T-helper 22 cell (primary cell): ENCODE results near the gene ZNRF3.

Experiments used
- DNase-seq: peaks from one replicate; pipeline ENCODE4 v3.0.0-alpha.2; 2020; ENCODE audit warnings: low read depth

ZNRF3 gene

DNA sequence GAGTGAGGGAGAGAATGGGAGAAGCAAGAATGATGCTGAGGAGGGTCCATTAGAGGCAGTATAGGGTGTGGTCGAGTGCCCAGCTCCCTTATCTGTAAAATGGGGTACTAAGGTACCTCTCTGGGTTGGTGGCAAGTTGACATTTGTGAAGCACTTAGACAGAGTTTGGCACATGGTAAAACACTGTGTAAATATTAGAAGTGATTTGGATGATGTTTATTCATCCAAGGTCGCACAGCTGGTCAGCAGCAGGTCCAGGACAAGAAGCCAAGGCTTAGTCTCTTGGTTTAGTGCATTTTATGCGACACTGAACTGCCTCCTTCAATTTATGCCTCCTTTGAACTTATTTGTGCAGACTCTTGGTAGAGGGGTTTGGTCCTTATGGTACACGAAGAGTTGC is 208.9 kb downstream of the ZNRF3 start:
- no peak for DNase-seq

- DNase-seq = no peak
Observed at GRCh38 chr22:29093030-29093429, 209.7 kb downstream of the ZNRF3 start.

- DNase-seq = no peak
Observed at GRCh38 chr22:29093501-29094300, 210.3 kb downstream of the ZNRF3 start.

- no peak for DNase-seq
Observed at GRCh38 chr22:29095459-29095858, 212.1 kb downstream of the ZNRF3 start.

DNA sequence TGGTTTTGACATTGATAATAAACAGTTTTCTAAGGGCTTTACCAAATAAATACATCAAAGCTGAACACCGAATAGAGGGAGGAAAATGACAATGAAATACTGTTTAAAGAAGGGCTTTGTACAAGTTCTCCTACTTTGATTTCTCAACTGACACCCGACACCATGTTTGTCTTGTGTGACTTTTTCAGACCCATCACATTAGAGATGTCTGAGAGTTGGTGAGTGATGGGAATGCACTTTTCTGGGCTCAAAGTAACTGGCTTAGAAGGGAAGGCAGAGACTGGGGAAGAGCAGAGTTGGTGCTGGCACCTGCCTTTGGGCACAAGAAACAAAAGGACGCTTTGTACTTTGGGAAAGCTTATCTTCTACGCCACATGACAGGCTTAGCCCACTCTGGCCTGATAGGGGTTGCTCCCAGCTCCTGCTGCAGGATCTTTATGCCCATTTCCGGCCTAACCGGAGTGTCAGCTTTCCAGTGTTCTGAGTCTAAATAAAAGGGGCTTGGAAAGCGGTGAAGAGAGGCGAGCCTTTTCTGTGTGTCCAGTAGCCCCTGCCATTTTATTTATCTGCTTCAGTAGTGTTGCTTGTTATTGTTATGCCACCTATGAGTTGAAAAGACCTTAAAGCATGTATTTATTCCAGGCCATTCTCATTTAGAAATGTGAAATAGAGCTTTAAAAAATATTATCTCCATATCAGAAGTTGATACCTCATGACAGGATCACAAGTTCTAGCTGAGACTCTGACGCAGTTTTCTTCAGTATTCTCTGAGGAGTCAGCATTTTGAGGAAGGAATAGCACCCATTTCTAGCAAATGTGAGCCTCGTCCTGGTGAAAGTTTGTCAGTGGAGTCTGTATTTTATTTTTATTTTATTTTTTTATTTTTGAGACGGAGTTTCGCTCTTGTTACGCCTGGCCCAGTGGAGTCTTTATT is 213.6 kb downstream of the ZNRF3 start:
- DNase-seq = no peak

- DNase-seq = no peak
Observed at GRCh38 chr22:29098296-29098695, 214.9 kb downstream of the ZNRF3 start.

GRCh38 chr22:29102300-29102699 is 218.9 kb downstream of the ZNRF3 start:
- DNase-seq = no peak

DNA sequence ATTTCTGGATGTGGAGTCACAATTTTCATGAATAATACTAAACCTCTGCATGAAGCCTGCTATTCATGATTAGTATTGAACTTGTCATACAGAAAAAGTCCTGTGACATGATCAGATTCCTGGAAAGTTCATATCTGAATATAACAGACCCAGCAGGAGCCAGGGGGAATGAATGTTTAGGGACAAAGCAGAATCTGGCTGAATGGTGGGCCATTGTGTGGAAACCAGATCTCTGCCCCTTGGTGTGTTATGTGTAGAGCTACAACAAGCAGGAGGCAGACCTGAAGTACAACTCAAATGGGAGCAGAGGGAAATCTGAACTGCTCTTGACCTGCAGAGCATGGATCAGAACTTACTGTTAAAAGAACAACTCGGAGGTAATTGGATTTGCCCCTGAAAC is 219.7 kb downstream of the ZNRF3 start:
- DNase-seq = no peak

DNA sequence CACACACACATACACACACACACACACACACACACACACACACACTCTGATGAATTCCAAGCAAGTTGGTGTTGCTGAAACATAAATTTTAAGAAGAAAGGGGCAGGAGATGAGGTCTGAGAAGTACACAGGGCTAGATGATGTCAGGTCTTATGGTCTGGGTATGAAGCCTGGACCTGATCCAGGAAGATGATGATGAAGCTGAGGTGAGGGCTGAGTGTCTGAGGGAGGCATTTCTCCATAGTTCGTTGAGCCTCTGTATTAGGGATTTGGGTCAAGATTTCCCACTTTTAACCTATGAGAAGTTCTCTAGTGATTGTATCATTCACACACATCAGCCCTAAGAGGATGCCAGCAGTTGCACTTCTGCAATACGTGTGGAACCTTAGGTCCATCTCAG is 222.1 kb downstream of the ZNRF3 start:
- DNase-seq = no peak

DNA sequence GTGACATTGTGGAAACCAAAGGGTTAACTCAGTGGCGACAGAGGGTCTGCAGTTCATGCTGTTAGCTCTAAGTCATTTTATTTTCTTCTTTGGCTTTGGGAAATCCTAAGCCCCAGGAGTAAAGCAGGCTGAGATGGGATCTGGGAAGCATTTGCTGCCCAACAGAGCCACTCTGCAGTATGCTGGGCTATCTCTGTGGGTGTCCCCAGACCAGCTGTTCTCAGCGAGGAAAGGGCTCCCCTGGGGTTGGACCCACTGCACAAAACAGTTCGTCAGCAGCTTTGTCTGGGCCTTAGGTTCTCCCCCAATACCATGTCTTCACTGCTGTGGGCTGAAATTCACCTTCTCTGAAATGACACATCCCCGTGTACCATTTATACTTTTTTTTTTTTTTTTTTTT is 223.5 kb downstream of the ZNRF3 start:
- no peak for DNase-seq
